ENCODE measurements around the gene TEAD3. TPM values are rescaled to one million over a fixed set of nuclear protein-coding genes. Genes with fewer than 3 reads are reported as not detected.

Gene TEAD3
- total and polyA plus RNA-seq, 2 of the 4 experiments (the other 2 are of a cell fraction) = 5.2 to 28.0 TPM

- no peak overlapping the region for H3K4ac ChIP-seq (ENCODE audit: low read depth, low read length)
- H3K56ac ChIP-seq (ENCODE audit: extremely low read depth, insufficient read depth, low read length) = no peak overlapping the region
- no peak overlapping the region for H2AK9ac ChIP-seq (replicated peaks; ENCODE audit: low read depth, low read length, poor library complexity)
- ChIA-PET CTCF (interaction anchor here (0.6 kb wide), 1 partner anchor 118 kb away, joined by 5 read pairs; no protein-coding TSS in a partner anchor), POLR2A (ENCODE audit: unreplicated experiment) (interaction anchor here (0.5 kb wide), 1 partner anchor 29 kb away, joined by 3 read pairs; no protein-coding TSS in a partner anchor)
- peaks cover 26% of the 10 kb centered on the region for H3K36me3 ChIP-seq (ENCODE audit: control insufficient read depth, insufficient read depth, low read length)
- H3K18ac ChIP-seq (ENCODE audit: low read depth, low read length) = no peak overlapping the region
- WGBS, 2 experiments (ENCODE audit: extremely low coverage in 2 of 2, insufficient read length in 1 of 2) = 67% methylated on average over 3 of the region's 3 CpGs; no CpG with 5 or more reads in 1 of the 2 experiments
- no peak overlapping the region for H3K9ac ChIP-seq (ENCODE audit: low read depth, low read length)
- peaks cover 0 to 6% of the 10 kb centered on the region in 2 experiments; a peak in 1 of 4 replicates for H3K79me1 ChIP-seq (ENCODE audit: low read depth in 1 of 2, low read length in 2 of 2)
- DNase-seq = no peak
- no peak overlapping the region for H2AFZ ChIP-seq (replicated peaks; ENCODE audit: low read length, poor library complexity)
- no peak overlapping the region for H2BK15ac ChIP-seq (ENCODE audit: low read depth, low read length)
- no peak overlapping the region for H3K27ac ChIP-seq (ENCODE audit: insufficient read depth, low read length)
- TF ChIP-seq, protein P1, sequence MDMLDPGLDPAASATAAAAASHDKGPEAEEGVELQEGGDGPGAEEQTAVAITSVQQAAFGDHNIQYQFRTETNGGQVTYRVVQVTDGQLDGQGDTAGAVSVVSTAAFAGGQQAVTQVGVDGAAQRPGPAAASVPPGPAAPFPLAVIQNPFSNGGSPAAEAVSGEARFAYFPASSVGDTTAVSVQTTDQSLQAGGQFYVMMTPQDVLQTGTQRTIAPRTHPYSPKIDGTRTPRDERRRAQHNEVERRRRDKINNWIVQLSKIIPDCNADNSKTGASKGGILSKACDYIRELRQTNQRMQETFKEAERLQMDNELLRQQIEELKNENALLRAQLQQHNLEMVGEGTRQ (IDR thresholded peaks at IDR 0.05; ENCODE audit: low read depth, low read length) = no peak
- TF ChIP-seq, protein P2, sequence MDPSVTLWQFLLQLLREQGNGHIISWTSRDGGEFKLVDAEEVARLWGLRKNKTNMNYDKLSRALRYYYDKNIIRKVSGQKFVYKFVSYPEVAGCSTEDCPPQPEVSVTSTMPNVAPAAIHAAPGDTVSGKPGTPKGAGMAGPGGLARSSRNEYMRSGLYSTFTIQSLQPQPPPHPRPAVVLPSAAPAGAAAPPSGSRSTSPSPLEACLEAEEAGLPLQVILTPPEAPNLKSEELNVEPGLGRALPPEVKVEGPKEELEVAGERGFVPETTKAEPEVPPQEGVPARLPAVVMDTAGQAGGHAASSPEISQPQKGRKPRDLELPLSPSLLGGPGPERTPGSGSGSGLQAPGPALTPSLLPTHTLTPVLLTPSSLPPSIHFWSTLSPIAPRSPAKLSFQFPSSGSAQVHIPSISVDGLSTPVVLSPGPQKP (IDR thresholded peaks at IDR 0.05; ENCODE audit: borderline replicate concordance, low read depth, low read length) = no peak
- no peak for TF ChIP-seq CHD1 (IDR thresholded peaks at IDR 0.05; ENCODE audit: low read depth, low read length)
- TF ChIP-seq RFX5 (IDR thresholded peaks at IDR 0.05; ENCODE audit: low read depth, low read length) = no peak
- no peak for TF ChIP-seq MAZ (IDR thresholded peaks at IDR 0.05; ENCODE audit: borderline replicate concordance, low read depth, low read length)
- no peak for TF ChIP-seq RCOR1 (IDR thresholded peaks at IDR 0.05; ENCODE audit: insufficient replicate concordance, low read length)
- TF ChIP-seq FOS (IDR thresholded peaks at IDR 0.05; ENCODE audit: low read depth, low read length) = no peak
- TF ChIP-seq, protein P3, sequence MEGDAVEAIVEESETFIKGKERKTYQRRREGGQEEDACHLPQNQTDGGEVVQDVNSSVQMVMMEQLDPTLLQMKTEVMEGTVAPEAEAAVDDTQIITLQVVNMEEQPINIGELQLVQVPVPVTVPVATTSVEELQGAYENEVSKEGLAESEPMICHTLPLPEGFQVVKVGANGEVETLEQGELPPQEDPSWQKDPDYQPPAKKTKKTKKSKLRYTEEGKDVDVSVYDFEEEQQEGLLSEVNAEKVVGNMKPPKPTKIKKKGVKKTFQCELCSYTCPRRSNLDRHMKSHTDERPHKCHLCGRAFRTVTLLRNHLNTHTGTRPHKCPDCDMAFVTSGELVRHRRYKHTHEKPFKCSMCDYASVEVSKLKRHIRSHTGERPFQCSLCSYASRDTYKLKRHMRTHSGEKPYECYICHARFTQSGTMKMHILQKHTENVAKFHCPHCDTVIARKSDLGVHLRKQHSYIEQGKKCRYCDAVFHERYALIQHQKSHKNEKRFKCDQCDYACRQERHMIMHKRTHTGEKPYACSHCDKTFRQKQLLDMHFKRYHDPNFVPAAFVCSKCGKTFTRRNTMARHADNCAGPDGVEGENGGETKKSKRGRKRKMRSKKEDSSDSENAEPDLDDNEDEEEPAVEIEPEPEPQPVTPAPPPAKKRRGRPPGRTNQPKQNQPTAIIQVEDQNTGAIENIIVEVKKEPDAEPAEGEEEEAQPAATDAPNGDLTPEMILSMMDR (conservative IDR thresholded peaks at IDR 0.05; ENCODE audit: low read depth, low read length) = no peak
- no peak for TF ChIP-seq SMC3 (IDR thresholded peaks at IDR 0.05; ENCODE audit: low read depth, low read length)
- no peak for TF ChIP-seq BHLHE40 (IDR thresholded peaks at IDR 0.05; ENCODE audit: low read depth, low read length)
- TF ChIP-seq MXI1 (IDR thresholded peaks at IDR 0.05; ENCODE audit: borderline replicate concordance, low read depth, low read length) = no peak
- no peak for TF ChIP-seq CEBPB (IDR thresholded peaks at IDR 0.05; ENCODE audit: low read depth, low read length)
- no peak for TF ChIP-seq MAFK (IDR thresholded peaks at IDR 0.05; ENCODE audit: low read depth, low read length)
- no peak for ATAC-seq (ENCODE audit: low read depth)
- no peak overlapping the region for H3K4me2 ChIP-seq (ENCODE audit: low read depth, low read length)
- H2BK120ac ChIP-seq (ENCODE audit: low read depth, low read length) = no peak overlapping the region
- no TSS peak for BruUV-seq (replicated peaks)
- intact Hi-C loops (cut with micrococcal nuclease) (no loop called here), in situ Hi-C loops (cut with MboI; ENCODE audit: low sequenced_read_pairs) (no loop called here), dilution Hi-C loops (cut with HindIII; ENCODE audit: low sequenced_read_pairs, unreplicated experiment) (no loop called here)
- H3K14ac ChIP-seq (replicated peaks; ENCODE audit: low read depth, low read length) = no peak overlapping the region
- H4K20me1 ChIP-seq (ENCODE audit: insufficient read depth, low read length) = no peaks in the 10 kb centered on the region
- no peak overlapping the region for H3K23ac ChIP-seq (ENCODE audit: low read depth, low read length)
- no peaks in the 10 kb centered on the region for H3K9me1 ChIP-seq (ENCODE audit: insufficient read depth, low read length)
- H4K8ac ChIP-seq (ENCODE audit: low read depth in 2 of 2, low read length in 2 of 2) = no peak overlapping the region
- no peaks in the 10 kb centered on the region for H3K27me3 ChIP-seq (ENCODE audit: control insufficient read depth, insufficient read depth, low read length)
- no peaks in the 10 kb centered on the region for H3K9me3 ChIP-seq (ENCODE audit: control insufficient read depth, insufficient read depth, low read length)
- H4K91ac ChIP-seq (ENCODE audit: insufficient read depth, low read depth, low read length) = no peak overlapping the region
- no peak overlapping the region for H3K4me3 ChIP-seq (ENCODE audit: insufficient read depth, low read depth, low read length)
- H2BK5ac ChIP-seq (ENCODE audit: low read depth, low read length, poor library complexity, severe bottlenecking) = no peak overlapping the region
- H2AK5ac ChIP-seq (ENCODE audit: low read depth, low read length) = no peak overlapping the region
- H4K5ac ChIP-seq (ENCODE audit: low read depth, low read length) = no peak overlapping the region
- no peak overlapping the region for H2BK20ac ChIP-seq (ENCODE audit: low read depth, low read length)
- H3K4me1 ChIP-seq (ENCODE audit: control insufficient read depth, insufficient read depth, low read length) = no peaks in the 10 kb centered on the region
These were observed 35.6 kb downstream of the TEAD3 start for GRCh38 chr6:35461270-35461669.
